H9 (cell line): ENCODE measurements around the gene LRRFIP1. TPM values are rescaled to one million over a fixed set of nuclear protein-coding genes. Genes with fewer than 3 reads are reported as not detected.
A peak's percentile ranks its signal among the peaks of the same experiment; 100 is the strongest.

Experiments used
- DNase-seq: peaks from one replicate; pipeline ENCODE4 v3.0.0-alpha.2; 2017
- H2AFZ ChIP-seq: one replicate; pipeline ENCODE4 v1.6.1; 2013; ENCODE audit warnings: mild to moderate bottlenecking, low read length, control low read depth, moderate library complexity
- H2AK5ac ChIP-seq: 2 replicates; pipeline ENCODE4 v1.6.1; 2013; ENCODE audit warnings: low read length, control low read depth, mixed read lengths; ENCODE audit not compliant: insufficient read length
- H2BK120ac ChIP-seq: one replicate; pipeline ENCODE4 v1.6.1; 2013; ENCODE audit warnings: low read depth, mild to moderate bottlenecking, low read length, control low read depth, inconsistent platforms; ENCODE audit not compliant: poor library complexity, severe bottlenecking
- H2BK12ac ChIP-seq: 2 replicates; pipeline ENCODE4 v1.6.1; 2013; ENCODE audit warnings: low read length, control low read depth, mixed read lengths, low read depth; ENCODE audit not compliant: insufficient read length
- H2BK15ac ChIP-seq: 2 replicates; pipeline ENCODE4 v1.6.1; 2013; ENCODE audit warnings: low read depth, low read length, control low read depth
- H2BK20ac ChIP-seq: one replicate; pipeline ENCODE4 v1.6.1; 2013; ENCODE audit warnings: low read depth, mild to moderate bottlenecking, low read length, control low read depth, inconsistent platforms; ENCODE audit not compliant: poor library complexity, severe bottlenecking
- H2BK5ac ChIP-seq: 2 replicates; pipeline ENCODE4 v1.6.1; 2013; ENCODE audit warnings: low read length, control low read depth, mixed read lengths; ENCODE audit not compliant: insufficient read length
- H3K14ac ChIP-seq: 2 replicates; pipeline ENCODE4 v1.6.1; 2013; ENCODE audit warnings: low read length, control low read depth; ENCODE audit not compliant: insufficient read depth
- H3K18ac ChIP-seq: 2 replicates; pipeline ENCODE4 v1.6.1; 2013; ENCODE audit warnings: low read depth, mild to moderate bottlenecking, mixed read lengths, low read length, control low read depth; ENCODE audit not compliant: insufficient read length
- H3K23ac ChIP-seq: 2 replicates; pipeline ENCODE4 v1.6.1; 2013; ENCODE audit warnings: low read length, control low read depth, mixed read lengths, low read depth; ENCODE audit not compliant: insufficient read length
- H3K23me2 ChIP-seq: 2 replicates; pipeline ENCODE4 v1.6.1; 2013; ENCODE audit warnings: low read depth, mild to moderate bottlenecking, mixed read lengths, low read length, control low read depth; ENCODE audit not compliant: insufficient read length, poor library complexity, severe bottlenecking
- H3K27ac ChIP-seq: 2 replicates; pipeline ENCODE4 v1.5.1; 2013; ENCODE audit warnings: low read length, control low read depth, mixed read lengths, low read depth; ENCODE audit not compliant: insufficient read length
- H3K27me3 ChIP-seq: 2 replicates; pipeline ENCODE4 v1.6.1; 2013; ENCODE audit warnings: low read length, control low read depth, inconsistent platforms; ENCODE audit not compliant: insufficient read depth
- H3K4ac ChIP-seq: 2 replicates; pipeline ENCODE4 v1.6.1; 2013; ENCODE audit warnings: low read depth, mild to moderate bottlenecking, control low read depth, inconsistent platforms, low read length, moderate library complexity
- H3K4me1 ChIP-seq: 2 replicates; pipeline ENCODE4 v1.6.1; 2013; ENCODE audit warnings: low read length, control low read depth, inconsistent platforms; ENCODE audit not compliant: insufficient read depth
- H3K4me2 ChIP-seq: 2 replicates; pipeline ENCODE4 v1.6.1; 2013; ENCODE audit warnings: low read length, control low read depth, mixed read lengths; ENCODE audit not compliant: insufficient read length, insufficient read depth
- H3K56ac ChIP-seq: 2 replicates; pipeline ENCODE4 v1.6.1; 2013; ENCODE audit warnings: low read depth, mild to moderate bottlenecking, mixed read lengths, low read length, control low read depth; ENCODE audit not compliant: insufficient read length
- H3K79me1 ChIP-seq: 2 replicates; pipeline ENCODE4 v1.6.1; 2013; ENCODE audit warnings: low read depth, mild to moderate bottlenecking, moderate library complexity, low read length, control low read depth, inconsistent platforms; ENCODE audit not compliant: insufficient read depth, poor library complexity, severe bottlenecking
- H3K79me2 ChIP-seq: 2 replicates; pipeline ENCODE4 v1.6.1; 2013; ENCODE audit warnings: low read length, control low read depth, inconsistent platforms; ENCODE audit not compliant: insufficient read depth
- H3K9ac ChIP-seq: 2 replicates; pipeline ENCODE4 v1.6.1; 2013; ENCODE audit warnings: low read length, control low read depth, mixed read lengths; ENCODE audit not compliant: insufficient read length; ENCODE audit errors: extremely low read depth
- H3K9me3 ChIP-seq: one replicate; pipeline ENCODE4 v1.6.1; 2013; ENCODE audit warnings: low read depth, low read length, inconsistent platforms; ENCODE audit not compliant: control insufficient read depth
- H3T11ph ChIP-seq: one replicate; pipeline ENCODE4 v1.6.1; 2013; ENCODE audit warnings: mild to moderate bottlenecking, low read length, control low read depth, inconsistent platforms
- H4K20me1 ChIP-seq: one replicate; pipeline ENCODE4 v1.6.1; 2013; ENCODE audit not compliant: control insufficient read depth, insufficient read length, insufficient read depth
- H4K5ac ChIP-seq: 2 replicates; pipeline ENCODE4 v1.6.1; 2013; ENCODE audit warnings: low read depth, mild to moderate bottlenecking, mixed read lengths, low read length, control low read depth; ENCODE audit not compliant: insufficient read length
- H4K8ac ChIP-seq: replicated peaks from 2 replicates; pipeline ENCODE4 v1.6.1; 2013; ENCODE audit warnings: low read length, control low read depth, mixed read lengths, low read depth; ENCODE audit not compliant: insufficient read length
- H4K91ac ChIP-seq: 2 replicates; pipeline ENCODE4 v1.6.1; 2013; ENCODE audit warnings: low read depth, mild to moderate bottlenecking, moderate library complexity, mixed read lengths, low read length, control low read depth; ENCODE audit not compliant: insufficient read length
- H3K27ac Mint-ChIP-seq, 3 experiments: 2 replicates in 2 of 3; 3 replicates in 1 of 3; pipeline ENCODE4 v1.8.0; 2020 to 2021; ENCODE audit warnings: mixed read lengths in 3 of 3, mild to moderate bottlenecking in 1 of 3, moderate library complexity in 1 of 3
- H3K27me3 Mint-ChIP-seq: 2 replicates; pipeline ENCODE4 v1.8.0; 2021; ENCODE audit warnings: low read depth, mild to moderate bottlenecking, moderate library complexity, mixed read lengths
- H3K36me3 Mint-ChIP-seq, 3 experiments: 2 replicates in 2 of 3; 3 replicates in 1 of 3; pipeline ENCODE4 v1.8.0; 2020 to 2021; ENCODE audit warnings: low read depth in 3 of 3, mixed read lengths in 3 of 3; ENCODE audit not compliant: insufficient read depth in 1 of 3
- H3K4me1 Mint-ChIP-seq, 2 experiments: 2 replicates each; pipeline ENCODE4 v1.8.0; 2020; ENCODE audit warnings: mixed read lengths in 2 of 2
- H3K4me3 Mint-ChIP-seq, 2 experiments: 2 replicates in 1 of 2; 3 replicates in 1 of 2; pipeline ENCODE4 v1.8.0; 2020 to 2021; ENCODE audit warnings: mild to moderate bottlenecking in 2 of 2, mixed read lengths in 2 of 2, moderate library complexity in 1 of 2
- H3K9me3 Mint-ChIP-seq, 2 experiments: 2 replicates in 1 of 2; 3 replicates in 1 of 2; pipeline ENCODE4 v1.8.0; 2020; ENCODE audit warnings: mild to moderate bottlenecking in 2 of 2, mixed read lengths in 2 of 2, moderate library complexity in 1 of 2
- WGBS: extraction: QIAGEN DNeasy Blood & Tissue Kit; methylation state at CpG from one replicate; pipeline ENCODE4 v1.1.7; 2013; ENCODE audit warnings: missing lambda C conversion rate, low lambda C conversion rate, mixed read lengths; ENCODE audit not compliant: insufficient read length; ENCODE audit errors: extremely low coverage; 5-methylcytosine and 5-hydroxymethylcytosine counted together
- total RNA-seq: library from RNA; stranded (reverse); gene quantifications from 2 replicates; pipeline ENCODE4 v1.2.1, GENCODE V29; 2021
- TF ChIP-seq, protein P1 (sequence below): fragments of 200-600 bp; sonication (generic); conservative IDR thresholded peaks from 3 replicates; pipeline ENCODE4 v1.8.0; 2021; ENCODE audit warnings: antibody characterized with exemption, mild to moderate bottlenecking

Gene LRRFIP1
- total RNA-seq, 1 experiment from 2014 or later, result 38.5 TPM

DNA sequence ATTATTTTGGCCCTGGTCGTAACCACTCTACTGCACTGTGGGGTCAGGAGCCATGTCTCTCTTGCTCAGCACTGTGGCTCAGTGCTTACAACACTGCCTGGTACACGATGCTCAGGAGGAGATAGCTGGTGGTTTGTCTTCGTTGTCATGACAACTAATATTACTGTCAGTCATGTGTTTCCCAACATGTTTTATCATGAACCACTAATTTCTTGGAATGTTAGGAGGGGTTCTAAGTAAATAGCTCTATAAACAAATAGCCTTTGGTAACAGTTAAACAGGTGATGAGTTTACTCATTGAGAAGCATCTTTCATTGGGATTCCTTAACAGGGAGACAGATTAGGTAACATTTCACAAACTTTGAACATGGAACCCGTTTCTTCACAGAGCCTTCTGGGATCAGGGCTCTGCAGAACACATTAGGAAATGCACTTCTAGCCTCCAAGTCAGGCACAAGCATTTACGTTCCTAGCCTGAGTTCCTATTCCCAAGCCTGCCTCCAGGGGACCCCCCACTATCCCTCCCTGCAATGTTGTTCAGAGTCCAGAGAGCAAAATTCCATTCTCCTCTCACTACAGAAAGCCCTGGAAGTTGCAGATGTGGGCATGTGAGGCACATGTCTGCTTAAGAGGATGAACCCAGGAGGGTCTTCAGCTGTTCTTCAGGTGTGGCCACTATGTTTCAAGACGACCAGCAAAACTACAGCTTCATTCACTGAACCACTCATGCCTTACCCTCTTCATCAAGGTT, 164.8 kb downstream of the LRRFIP1 start:
- peaks cover 6 to 8% of the 10 kb centered on the region in 2 experiments for H3K9me3 Mint-ChIP-seq
- Histone ChIP-seq H3T11ph (no peak overlapping the region), H3K56ac (no peak overlapping the region), H4K5ac (no peak overlapping the region), H2BK12ac (no peak overlapping the region), H2BK15ac (no peak overlapping the region), H4K20me1 (no peaks in the 10 kb centered on the region), H3K23me2 (no peaks in the 10 kb centered on the region), H3K4ac (no peak overlapping the region), H3K27me3 (no peaks in the 10 kb centered on the region), H4K8ac (no peak overlapping the region), H3K79me2 (no peaks in the 10 kb centered on the region), H2BK20ac (no peak overlapping the region), H3K4me2 (no peak overlapping the region), H4K91ac (no peak overlapping the region), H3K23ac (no peak overlapping the region), H3K27ac (no peak overlapping the region), H2BK120ac (no peak overlapping the region), H2BK5ac (no peak overlapping the region), H3K18ac (no peak overlapping the region), H2AK5ac (no peak overlapping the region), H3K14ac (no peak overlapping the region), H3K9ac (no peak overlapping the region), H3K9me3 (peaks cover 2% of the 10 kb centered on the region), H2AFZ (no peak overlapping the region), H3K4me1 (no peaks in the 10 kb centered on the region), H3K79me1 (no peaks in the 10 kb centered on the region)
- H3K4me1 Mint-ChIP-seq, result peaks cover 0 to 4% of the 10 kb centered on the region in 2 experiments; a peak in 2 of 4 replicates
- no peak overlapping the region for H3K4me3 Mint-ChIP-seq
- peak; percentile 50 for DNase-seq
- H3K27me3 Mint-ChIP-seq, result no peaks in the 10 kb centered on the region
- H3K36me3 Mint-ChIP-seq, result peaks cover 5 to 7% (median 5%) of the 10 kb centered on the region in 3 experiments
- no CpG with 5 or more reads among the region's 6 CpGs for WGBS
- TF ChIP-seq, protein P1, sequence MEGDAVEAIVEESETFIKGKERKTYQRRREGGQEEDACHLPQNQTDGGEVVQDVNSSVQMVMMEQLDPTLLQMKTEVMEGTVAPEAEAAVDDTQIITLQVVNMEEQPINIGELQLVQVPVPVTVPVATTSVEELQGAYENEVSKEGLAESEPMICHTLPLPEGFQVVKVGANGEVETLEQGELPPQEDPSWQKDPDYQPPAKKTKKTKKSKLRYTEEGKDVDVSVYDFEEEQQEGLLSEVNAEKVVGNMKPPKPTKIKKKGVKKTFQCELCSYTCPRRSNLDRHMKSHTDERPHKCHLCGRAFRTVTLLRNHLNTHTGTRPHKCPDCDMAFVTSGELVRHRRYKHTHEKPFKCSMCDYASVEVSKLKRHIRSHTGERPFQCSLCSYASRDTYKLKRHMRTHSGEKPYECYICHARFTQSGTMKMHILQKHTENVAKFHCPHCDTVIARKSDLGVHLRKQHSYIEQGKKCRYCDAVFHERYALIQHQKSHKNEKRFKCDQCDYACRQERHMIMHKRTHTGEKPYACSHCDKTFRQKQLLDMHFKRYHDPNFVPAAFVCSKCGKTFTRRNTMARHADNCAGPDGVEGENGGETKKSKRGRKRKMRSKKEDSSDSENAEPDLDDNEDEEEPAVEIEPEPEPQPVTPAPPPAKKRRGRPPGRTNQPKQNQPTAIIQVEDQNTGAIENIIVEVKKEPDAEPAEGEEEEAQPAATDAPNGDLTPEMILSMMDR, result peak; percentile 64
- no peak overlapping the region for H3K27ac Mint-ChIP-seq
